WTC11 (cell line): ENCODE measurements around the gene PNPO.

Experiments used
- CREB1 ChIP-seq: sonication (generic); formaldehyde crosslinking; IDR thresholded peaks from 2 replicates; pipeline ENCODE4 v1.8.0; 2023; ENCODE audit warnings: mild to moderate bottlenecking, missing genetic modification reagents
- CTCF ChIP-seq: fragments of 200-600 bp; IDR thresholded peaks from 2 replicates; pipeline ENCODE4 v1.8.0; 2022; ENCODE audit warnings: antibody characterized with exemption
- E2F5 ChIP-seq: sonication (generic); formaldehyde crosslinking; IDR thresholded peaks from 2 replicates; pipeline ENCODE4 v1.8.1; 2022; ENCODE audit warnings: mild to moderate bottlenecking, moderate library complexity, missing genetic modification reagents
- ESRRA ChIP-seq: sonication (generic); formaldehyde crosslinking; IDR thresholded peaks from 2 replicates; pipeline ENCODE4 v1.8.1; 2022; ENCODE audit warnings: mild to moderate bottlenecking, missing genetic modification reagents, borderline replicate concordance
- FOXJ3 ChIP-seq: sonication (generic); formaldehyde crosslinking; IDR thresholded peaks from 2 replicates; pipeline ENCODE4 v1.9.0; 2021; ENCODE audit warnings: missing genetic modification reagents, mild to moderate bottlenecking, borderline replicate concordance
- FOXK1 ChIP-seq: sonication (generic); formaldehyde crosslinking; IDR thresholded peaks from 2 replicates; pipeline ENCODE4 v1.8.0; 2022; ENCODE audit warnings: mild to moderate bottlenecking, moderate library complexity, missing genetic modification reagents
- MAX ChIP-seq: sonication (generic); formaldehyde crosslinking; IDR thresholded peaks from 2 replicates; pipeline ENCODE4 v1.8.0; 2022; ENCODE audit warnings: mild to moderate bottlenecking, missing genetic modification reagents
- NFYB ChIP-seq: sonication (generic); formaldehyde crosslinking; conservative IDR thresholded peaks from 2 replicates; pipeline ENCODE4 v1.8.0; 2022; ENCODE audit warnings: low read depth, missing genetic modification reagents
- SP1 ChIP-seq: sonication (generic); formaldehyde crosslinking; conservative IDR thresholded peaks from 2 replicates; pipeline ENCODE4 v1.8.1; 2022; ENCODE audit warnings: missing genetic modification reagents
- ZBTB21 ChIP-seq: sonication (generic); formaldehyde crosslinking; IDR thresholded peaks from 2 replicates; pipeline ENCODE4 v1.8.1; 2023; ENCODE audit warnings: mild to moderate bottlenecking, missing genetic modification reagents, borderline replicate concordance
- ZNF317 ChIP-seq: sonication (generic); formaldehyde crosslinking; IDR thresholded peaks from 2 replicates; pipeline ENCODE4 v1.8.1; 2023; ENCODE audit warnings: low read depth, mild to moderate bottlenecking, moderate library complexity, missing genetic modification reagents, borderline replicate concordance
- ZNF425 ChIP-seq: fragments of 250-450 bp; sonication (Bioruptor Pico); conservative IDR thresholded peaks from 2 replicates; pipeline ENCODE4 v1.9.0; 2021; ENCODE audit warnings: mild to moderate bottlenecking

- no peak for TF ChIP-seq NFYB (CRISPR knock-in tag)
- no peak for TF ChIP-seq SP1
- TF ChIP-seq E2F5, result no peak
- no peak for TF ChIP-seq CTCF
- no peak for TF ChIP-seq ZNF317 (CRISPR knock-in tag)
- no peak for TF ChIP-seq FOXK1 (CRISPR knock-in tag)
- no peak for TF ChIP-seq CREB1
- no peak for TF ChIP-seq ESRRA
- no peak for TF ChIP-seq FOXJ3
- no peak for TF ChIP-seq MAX (CRISPR knock-in tag)
- no peak for TF ChIP-seq ZBTB21 (CRISPR knock-in tag)
- no peak for TF ChIP-seq ZNF425
These were observed 56.2 kb downstream of the PNPO start for GRCh38 chr17:47997586-47997985.
